ENCODE data around the gene ZMYM1.
"Not testable (repeated sequence)": the region's sequence is repeated elsewhere in the genome, so short reads cannot be mapped to it uniquely, and the experiment has no call there.

Gene ZMYM1

GRCh38 chr1:35079003-35079930, at the start of gene ZMYM1:
Gene ZMYM1 (plus strand): TSS chr1:35079385. CDS start chr1:35093988, 14,603 bp downstream.
- peak; percentile 92 for DNase-seq

- DNase-seq, result no peak
Measured at GRCh38 chr1:35029761-35030160, 49.4 kb upstream of the ZMYM1 start.

- DNase-seq, result no peak
Measured at GRCh38 chr1:35030338-35030737, 48.8 kb upstream of the ZMYM1 start.

GRCh38 chr1:35030756-35031446, 48.3 kb upstream of the ZMYM1 start:
- DNase-seq, result peak; percentile 75

- DNase-seq, result no peak
Measured at GRCh38 chr1:35032384-35032739, 46.8 kb upstream of the ZMYM1 start.

GRCh38 chr1:35033346-35033745, 45.8 kb upstream of the ZMYM1 start:
- DNase-seq, result no peak

GRCh38 chr1:35036621-35037020, 42.6 kb upstream of the ZMYM1 start:
- DNase-seq, result no peak

- no peak for DNase-seq
Measured at GRCh38 chr1:35037206-35037605, 42.0 kb upstream of the ZMYM1 start.

- no peak for DNase-seq
Measured at GRCh38 chr1:35038723-35039122, 40.5 kb upstream of the ZMYM1 start.

- DNase-seq, result no peak
Measured at GRCh38 chr1:35043498-35043897, 35.7 kb upstream of the ZMYM1 start.

- DNase-seq, result no peak
Measured at GRCh38 chr1:35044431-35044830, 34.8 kb upstream of the ZMYM1 start.

GRCh38 chr1:35046730-35047129, 32.5 kb upstream of the ZMYM1 start:
- DNase-seq, result no peak

GRCh38 chr1:35047188-35047858, 31.9 kb upstream of the ZMYM1 start:
- DNase-seq, result no peak

GRCh38 chr1:35049116-35049515, 30.1 kb upstream of the ZMYM1 start:
- DNase-seq, result no peak

- no peak for DNase-seq
Measured at GRCh38 chr1:35053433-35053832, 25.8 kb upstream of the ZMYM1 start.

- not testable (repeated sequence) for DNase-seq
Measured at GRCh38 chr1:35054282-35054681, 24.9 kb upstream of the ZMYM1 start.

- not testable (repeated sequence) for DNase-seq
Measured at GRCh38 chr1:35058321-35058720, 20.9 kb upstream of the ZMYM1 start.

GRCh38 chr1:35058988-35059387, 20.2 kb upstream of the ZMYM1 start:
- no peak for DNase-seq

GRCh38 chr1:35062518-35063196, 16.5 kb upstream of the ZMYM1 start:
- DNase-seq, result no peak

- no peak for DNase-seq
Measured at GRCh38 chr1:35064265-35064664, 14.9 kb upstream of the ZMYM1 start.

GRCh38 chr1:35069746-35070145, 9.4 kb upstream of the ZMYM1 start:
- no peak for DNase-seq

- no peak for DNase-seq
Measured at GRCh38 chr1:35073265-35073811, 5.8 kb upstream of the ZMYM1 start.

GRCh38 chr1:35076426-35076825, 2.8 kb upstream of the ZMYM1 start:
- peak; percentile 36 for DNase-seq
